HCT116 (cell line): Measurements from ENCODE around the gene CD63. TPM values are rescaled to one million over a fixed set of nuclear protein-coding genes. Genes with fewer than 3 reads are reported as not detected.

ENCODE experiments used
- ATAC-seq: fragments of 200-7000 bp; cut with Tn5 transposase; 2 replicates; pipeline ENCODE4 v1.9.1; 2020; ENCODE audit warnings: mild to moderate bottlenecking, moderate library complexity
- BruUV-seq: library from RNA; stranded (reverse); fragments of 400-500 nt; replicated peaks from 2 replicates; lab custom pipeline; 2021; lab: Mats Ljungman, UMichigan
- CTCF ChIA-PET: fragments of 300-600 bp; sonication (Branson Sonifier 250); formaldehyde crosslinking; loops from one replicate; lab custom pipeline; 2021; ENCODE audit warnings: antibody characterized with exemption; lab: Charles Lee
- POLR2A ChIA-PET: fragments of 300-600, 350-600 bp; sonication (Branson Sonifier 250); formaldehyde crosslinking; loops from one replicate; lab custom pipeline; 2021; ENCODE audit warnings: antibody characterized with exemption; lab: Charles Lee
- RAD21 ChIA-PET, 2 experiments: fragments of 300-600 bp; sonication (Branson Sonifier 250); formaldehyde crosslinking; loops; one replicate each; lab custom pipeline; 2023; ENCODE audit warnings: low total read pairs in 2 of 2; ENCODE audit not compliant: uncharacterized antibody in 2 of 2, unreplicated experiment in 2 of 2, low non-redundant PET in 1 of 2; lab: Charles Lee
- DNase-seq: peaks from one replicate; pipeline ENCODE4 v3.0.0-alpha.2; 2010; ENCODE audit warnings: low read depth, low spot score
- H2AFZ ChIP-seq: fragments of 200-600 bp; shearing (Covaris generic), sonication (generic); 2 replicates; pipeline ENCODE4 v1.6.1; 2017; ENCODE audit warnings: low read depth, mixed run types, mixed read lengths, antibody characterized with exemption, low read length; ENCODE audit not compliant: poor library complexity, severe bottlenecking
- H3K27ac ChIP-seq: 2 replicates; pipeline ENCODE4 v1.5.1; 2012; ENCODE audit warnings: low read depth, low read length
- H3K27me3 ChIP-seq: fragments of 200-600 bp; sonication (generic); 2 replicates; pipeline ENCODE4 v1.6.1; 2016; ENCODE audit warnings: mixed run types, low read length, mixed read lengths; ENCODE audit not compliant: insufficient read depth
- H3K36me3 ChIP-seq, 2 experiments: fragments of 200-500 bp in 1 of 2; fragments of 200-600 bp in 1 of 2; sonication (Bioruptor generic) in 1 of 2; sonication (generic) in 1 of 2; 2 replicates each; pipeline versions ENCODE4 v1.5.1 to v1.6.1; 2014 to 2016; ENCODE audit warnings: low read length in 2 of 2, inconsistent platforms in 1 of 2, mixed read lengths in 1 of 2, mixed run types in 1 of 2; ENCODE audit not compliant: insufficient read depth in 2 of 2, control insufficient read depth in 1 of 2
- H3K4me1 ChIP-seq, 2 experiments: fragments of 200-600 bp in 1 of 2; sonication (generic) in 1 of 2; 2 replicates each; pipeline versions ENCODE4 v1.5.1 to v1.6.1; 2012 to 2017; ENCODE audit warnings: low read length in 2 of 2, inconsistent platforms in 1 of 2, mild to moderate bottlenecking in 1 of 2, mixed read lengths in 1 of 2, mixed run types in 1 of 2, moderate library complexity in 1 of 2; ENCODE audit not compliant: insufficient read depth in 2 of 2, control insufficient read depth in 1 of 2
- H3K4me2 ChIP-seq: fragments of 200-600 bp; sonication (generic); 2 replicates; pipeline ENCODE4 v1.6.1; 2017; ENCODE audit warnings: mixed run types, low read length, mixed read lengths
- H3K4me3 ChIP-seq, 2 experiments: fragments of 200-600 bp in 1 of 2; sonication (generic) in 1 of 2; replicated peaks in 1 of 2; 2 replicates each; pipeline ENCODE4 v1.5.1; 2011 to 2016; ENCODE audit warnings: low read length in 2 of 2, control low read depth in 1 of 2, low read depth in 1 of 2, mild to moderate bottlenecking in 1 of 2, mixed read lengths in 1 of 2, mixed run types in 1 of 2
- H3K79me2 ChIP-seq: fragments of 200-600 bp; sonication (generic); 2 replicates; pipeline ENCODE4 v1.6.1; 2017; ENCODE audit warnings: mild to moderate bottlenecking, mixed run types, low read length, moderate library complexity, mixed read lengths; ENCODE audit not compliant: insufficient read depth
- H3K9ac ChIP-seq: fragments of 200-600 bp; sonication (generic); 2 replicates; pipeline ENCODE4 v1.6.1; 2016; ENCODE audit warnings: low read length, mixed read lengths
- H3K9me2 ChIP-seq: fragments of 200-600 bp; sonication (generic), shearing (Covaris generic); 2 replicates; pipeline ENCODE4 v1.6.1; 2017; ENCODE audit warnings: mixed run types, mild to moderate bottlenecking, moderate library complexity; ENCODE audit not compliant: insufficient read depth
- H3K9me3 ChIP-seq, 2 experiments: fragments of 200-500 bp in 1 of 2; fragments of 200-600 bp in 1 of 2; sonication (Bioruptor generic) in 1 of 2; sonication (generic) in 1 of 2; 2 replicates each; pipeline ENCODE4 v1.6.1; 2014 to 2017; ENCODE audit warnings: low read length in 2 of 2, mixed read lengths in 2 of 2, inconsistent platforms in 1 of 2, low read depth in 1 of 2, mild to moderate bottlenecking in 1 of 2, mixed run types in 1 of 2, moderate library complexity in 1 of 2; ENCODE audit not compliant: control insufficient read depth in 1 of 2, insufficient read depth in 1 of 2
- H4K20me1 ChIP-seq: fragments of 200-600 bp; sonication (generic), shearing (Covaris generic); 2 replicates; pipeline ENCODE4 v1.6.1; 2017; ENCODE audit warnings: mixed run types, mild to moderate bottlenecking, moderate library complexity; ENCODE audit not compliant: insufficient read depth
- ATF3 ChIP-seq: IDR thresholded peaks from 2 replicates; pipeline ENCODE4 v1.6.1; 2012
- CBX3 ChIP-seq: IDR thresholded peaks from 2 replicates; pipeline ENCODE4 v1.6.1; 2012; ENCODE audit warnings: low read depth
- CEBPB ChIP-seq: IDR thresholded peaks from 2 replicates; pipeline ENCODE4 v1.6.1; 2012; ENCODE audit warnings: low read depth
- CTCF ChIP-seq, 3 experiments: fragments of 200-600 bp in 1 of 3; sonication (generic) in 1 of 3; IDR thresholded peaks in 2 of 3; conservative IDR thresholded peaks in 1 of 3; 2 replicates each; pipeline ENCODE4 v1.5.1; 2012 to 2017; ENCODE audit warnings: low read depth in 2 of 3, low read length in 2 of 3, antibody characterized with exemption in 1 of 3, borderline replicate concordance in 1 of 3, control low read depth in 1 of 3, mild to moderate bottlenecking in 1 of 3, mixed read lengths in 1 of 3, mixed run types in 1 of 3, moderate library complexity in 1 of 3; ENCODE audit not compliant: insufficient read depth in 1 of 3
- EGR1 ChIP-seq: IDR thresholded peaks from 2 replicates; pipeline ENCODE4 v1.6.1; 2012; ENCODE audit warnings: low read depth
- ELF1 ChIP-seq: IDR thresholded peaks from 2 replicates; pipeline ENCODE4 v1.6.1; 2012; ENCODE audit warnings: low read depth, borderline replicate concordance
- EZH2 ChIP-seq: fragments of 200-600 bp; sonication (generic); IDR thresholded peaks from 2 replicates; pipeline ENCODE4 v1.6.1; 2017; ENCODE audit warnings: antibody characterized with exemption, mixed run types
- FOSL1 ChIP-seq: IDR thresholded peaks from 2 replicates; pipeline ENCODE4 v1.6.1; 2012; ENCODE audit warnings: low read depth
- JUND ChIP-seq: IDR thresholded peaks from 2 replicates; pipeline ENCODE4 v1.6.1; 2012
- MAX ChIP-seq: IDR thresholded peaks from 2 replicates; pipeline ENCODE4 v1.6.1; 2012
- POLR2A ChIP-seq: IDR thresholded peaks from 2 replicates; pipeline ENCODE4 v1.7.0; 2011; ENCODE audit warnings: borderline replicate concordance; ENCODE audit not compliant: insufficient read depth, insufficient read length; ENCODE audit errors: extremely low read depth
- SIN3A ChIP-seq: IDR thresholded peaks from 2 replicates; pipeline ENCODE4 v1.6.1; 2012; ENCODE audit warnings: low read depth
- SP1 ChIP-seq: IDR thresholded peaks from 2 replicates; pipeline ENCODE4 v1.6.1; 2012; ENCODE audit warnings: low read depth
- SRF ChIP-seq: IDR thresholded peaks from 2 replicates; pipeline ENCODE4 v1.6.1; 2012; ENCODE audit warnings: low read depth
- TCF7L2 ChIP-seq: IDR thresholded peaks from 2 replicates; pipeline ENCODE4 v1.7.0; 2011; ENCODE audit warnings: borderline replicate concordance, inconsistent platforms; ENCODE audit not compliant: insufficient read depth, insufficient read length; ENCODE audit errors: extremely low read depth
- YY1 ChIP-seq: IDR thresholded peaks from 2 replicates; pipeline ENCODE4 v1.6.1; 2011; ENCODE audit warnings: low read length, low read depth, moderate library complexity, mild to moderate bottlenecking; ENCODE audit not compliant: insufficient replicate concordance; ENCODE audit errors: extremely low read depth
- ZFX ChIP-seq: fragments of 450-650 bp; IDR thresholded peaks from 2 replicates; pipeline ENCODE4 v1.6.1; 2017
- ZNF274 ChIP-seq: fragments of 200-500 bp; sonication (Bioruptor generic); IDR thresholded peaks from 2 replicates; pipeline ENCODE4 v1.6.1; 2014; ENCODE audit warnings: mild to moderate bottlenecking, low read depth, low read length, inconsistent platforms
- intact Hi-C: fragments of 100-400 bp; cut with micrococcal nuclease; formaldehyde crosslinking; loops from 2 replicates; pipeline ENCODE4 v1.10.0; 2022
- total RNA-seq: library from RNA; stranded (reverse); gene quantifications from one replicate; pipeline ENCODE4 v1.2.1, GENCODE V29; 2021; ENCODE audit not compliant: unreplicated experiment

Gene CD63
- total RNA-seq, 1 experiment from 2014 or later = 355 TPM

- Histone ChIP-seq H3K36me3 (no peaks in the 10 kb centered on the region), H3K4me1 (peaks cover 0 to 4% of the 10 kb centered on the region in 2 experiments; a peak in 1 of 4 replicates), H3K27ac (no peak overlapping the region), H3K27me3 (no peaks in the 10 kb centered on the region), H3K4me2 (no peak overlapping the region), H4K20me1 (no peaks in the 10 kb centered on the region), H3K9me2 (no peaks in the 10 kb centered on the region), H3K9me3 (no peaks in the 10 kb centered on the region), H3K9ac (no peak overlapping the region), H3K79me2 (no peaks in the 10 kb centered on the region), H3K4me3 (no peak overlapping the region), H2AFZ (no peak overlapping the region)
- TF ChIP-seq ZNF274 = no peak
- TF ChIP-seq EZH2 = no peak
- no peak for TF ChIP-seq SIN3A
- no peak for TF ChIP-seq FOSL1
- TF ChIP-seq SP1 = no peak
- RAD21 ChIA-PET = no interaction called here
- BruUV-seq = no TSS peak
- intact Hi-C loops = no loop called here
- DNase-seq (no peak), ATAC-seq (no peak)
- POLR2A ChIA-PET = no interaction called here
- CTCF ChIA-PET = interaction anchor here (1.5 kb wide), 1 partner anchor 9 kb away, joined by 12 read pairs; no protein-coding TSS in a partner anchor
These were observed 31.9 kb downstream of the CD63 start for GRCh38 chr12:55696796-55697462.

GRCh38 chr12:55696141-55696540, 32.7 kb downstream of the CD63 start:
- H3K79me2 ChIP-seq = no peaks in the 10 kb centered on the region
- no peaks in the 10 kb centered on the region for H3K27me3 ChIP-seq
- no TSS peak for BruUV-seq
- peaks cover 0 to 4% of the 10 kb centered on the region in 2 experiments; a peak in 1 of 4 replicates for H3K4me1 ChIP-seq
- no peak overlapping the region for H3K4me3 ChIP-seq
- DNase-seq (no peak), ATAC-seq (no peak)
- POLR2A ChIA-PET = no interaction called here
- H3K36me3 ChIP-seq = no peaks in the 10 kb centered on the region
- intact Hi-C loops = no loop called here
- no peaks in the 10 kb centered on the region for H3K9me3 ChIP-seq
- no peaks in the 10 kb centered on the region for H3K9me2 ChIP-seq
- H3K27ac ChIP-seq = no peak overlapping the region
- no peak overlapping the region for H3K4me2 ChIP-seq
- no peak overlapping the region for H2AFZ ChIP-seq
- no peak overlapping the region for H3K9ac ChIP-seq
- CTCF ChIA-PET = interaction anchor here (1.5 kb wide), 1 partner anchor 10 kb away, joined by 12 read pairs; no protein-coding TSS in a partner anchor
- RAD21 ChIA-PET = no interaction called here
- H4K20me1 ChIP-seq = no peaks in the 10 kb centered on the region
- no peak for TF ChIP-seq POLR2A
- TF ChIP-seq MAX = no peak
- TF ChIP-seq TCF7L2 = no peak
- no peak for TF ChIP-seq EZH2
- TF ChIP-seq EGR1 = no peak
- no peak for TF ChIP-seq SIN3A
- no peak for TF ChIP-seq SRF
- TF ChIP-seq FOSL1 = no peak
- TF ChIP-seq CEBPB = no peak
- no peak for TF ChIP-seq YY1
- no peak for TF ChIP-seq ELF1
- no peak for TF ChIP-seq JUND
- TF ChIP-seq ZFX = no peak
- no peak for TF ChIP-seq CBX3
- no peak for TF ChIP-seq ZNF274
- TF ChIP-seq SP1 = no peak
- TF ChIP-seq CTCF (IDR thresholded peaks at IDR 0.05 in 2 of 3, conservative IDR thresholded peaks at IDR 0.05 in 1 of 3; ENCODE audit: borderline replicate concordance in 1 of 3, insufficient read depth in 1 of 3, low read depth in 2 of 3, low read length in 2 of 3) = no peak
- no peak for TF ChIP-seq ATF3
